Suprapubic skin (tissue), 3 donors: Measurements from ENCODE around the gene TCF15.

Source experiments
- EP300 ChIP-seq: sonication (generic); formaldehyde crosslinking; IDR thresholded peaks from one replicate; pipeline ENCODE4 v1.6.1; 2017; ENCODE audit warnings: antibody characterized with exemption
- POLR2A ChIP-seq, 2 donors: fragments of 450-650 bp; IDR thresholded peaks; one replicate each; pipeline ENCODE4 v1.6.1; 2017; ENCODE audit warnings: antibody characterized with exemption in 2 of 2, mild to moderate bottlenecking in 2 of 2, moderate library complexity in 2 of 2
- TF ChIP-seq, protein P1 (sequence below), 2 donors: fragments of 200-600 bp in 1 of 2; fragments of 450-650 bp in 1 of 2; sonication (generic) in 1 of 2; IDR thresholded peaks; one replicate each; pipeline ENCODE4 v1.5.1; 2016 to 2019; ENCODE audit warnings: antibody characterized with exemption in 2 of 2, mild to moderate bottlenecking in 1 of 2, moderate library complexity in 1 of 2

DNA sequence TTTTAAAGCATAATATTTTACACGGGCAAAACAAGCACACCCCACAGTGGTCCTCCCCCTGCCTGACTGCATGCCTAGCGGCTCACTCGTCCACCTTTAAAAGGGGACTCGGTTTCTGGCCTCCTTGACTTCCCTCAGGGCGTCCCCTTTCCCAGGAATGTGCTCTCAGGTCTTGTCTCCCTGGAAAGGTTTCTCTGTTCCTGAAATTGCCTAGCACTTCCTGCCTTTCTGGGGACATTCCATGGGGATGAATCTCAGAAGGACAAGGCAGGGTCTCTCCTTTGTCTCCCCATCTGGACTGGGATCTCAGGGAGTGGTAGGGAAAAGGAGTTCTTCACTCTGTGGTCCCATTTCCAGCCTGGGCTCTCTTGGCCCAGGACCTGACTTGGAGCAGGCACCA lies 4.9 kb downstream of the TCF15 start:
- TF ChIP-seq POLR2A (IDR thresholded peaks at IDR 0.05) (no peak), EP300 (no peak)
- TF ChIP-seq, protein P1, sequence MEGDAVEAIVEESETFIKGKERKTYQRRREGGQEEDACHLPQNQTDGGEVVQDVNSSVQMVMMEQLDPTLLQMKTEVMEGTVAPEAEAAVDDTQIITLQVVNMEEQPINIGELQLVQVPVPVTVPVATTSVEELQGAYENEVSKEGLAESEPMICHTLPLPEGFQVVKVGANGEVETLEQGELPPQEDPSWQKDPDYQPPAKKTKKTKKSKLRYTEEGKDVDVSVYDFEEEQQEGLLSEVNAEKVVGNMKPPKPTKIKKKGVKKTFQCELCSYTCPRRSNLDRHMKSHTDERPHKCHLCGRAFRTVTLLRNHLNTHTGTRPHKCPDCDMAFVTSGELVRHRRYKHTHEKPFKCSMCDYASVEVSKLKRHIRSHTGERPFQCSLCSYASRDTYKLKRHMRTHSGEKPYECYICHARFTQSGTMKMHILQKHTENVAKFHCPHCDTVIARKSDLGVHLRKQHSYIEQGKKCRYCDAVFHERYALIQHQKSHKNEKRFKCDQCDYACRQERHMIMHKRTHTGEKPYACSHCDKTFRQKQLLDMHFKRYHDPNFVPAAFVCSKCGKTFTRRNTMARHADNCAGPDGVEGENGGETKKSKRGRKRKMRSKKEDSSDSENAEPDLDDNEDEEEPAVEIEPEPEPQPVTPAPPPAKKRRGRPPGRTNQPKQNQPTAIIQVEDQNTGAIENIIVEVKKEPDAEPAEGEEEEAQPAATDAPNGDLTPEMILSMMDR (IDR thresholded peaks at IDR 0.05): no peak
